Kidney glomerular epithelial cell (primary cell): ENCODE measurements around the gene ACR.

Experiments
- DNase-seq: peaks from one replicate; lab custom pipeline; 2025; lab: John Stamatoyannopoulos, UW

The ACR gene

DNA sequence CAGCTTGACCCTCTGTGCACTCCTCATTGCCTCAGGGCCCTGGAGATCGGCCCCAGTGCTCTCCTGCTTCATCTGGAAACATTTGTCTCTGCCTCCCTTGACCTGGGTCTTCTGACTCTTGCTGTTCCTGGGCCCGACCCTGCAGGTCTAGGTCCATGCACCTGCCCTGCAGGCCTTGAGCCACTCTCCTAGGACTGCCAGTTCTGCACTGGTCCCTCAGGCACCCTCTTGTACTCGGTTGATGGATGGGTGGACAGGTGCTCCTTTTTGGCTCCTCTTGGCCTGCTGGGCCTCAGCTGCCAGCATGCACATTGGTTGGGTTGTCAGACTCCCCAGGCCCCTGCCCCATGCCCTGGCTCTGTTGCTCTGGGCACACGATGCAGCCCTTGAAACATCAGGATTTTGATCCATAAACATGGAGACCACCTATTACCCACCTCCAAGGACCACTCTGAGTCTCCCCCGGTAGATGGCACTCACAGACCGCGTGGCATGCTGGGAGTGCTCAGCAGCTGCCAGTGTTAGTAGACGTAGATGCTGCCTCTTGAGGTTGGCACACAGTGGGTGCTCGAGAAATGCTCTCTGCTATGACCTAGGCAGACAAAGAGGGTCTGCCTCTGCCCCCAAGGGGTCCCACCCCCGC, 20.2 kb upstream of the ACR start:
- DNase-seq, result no peak

DNA sequence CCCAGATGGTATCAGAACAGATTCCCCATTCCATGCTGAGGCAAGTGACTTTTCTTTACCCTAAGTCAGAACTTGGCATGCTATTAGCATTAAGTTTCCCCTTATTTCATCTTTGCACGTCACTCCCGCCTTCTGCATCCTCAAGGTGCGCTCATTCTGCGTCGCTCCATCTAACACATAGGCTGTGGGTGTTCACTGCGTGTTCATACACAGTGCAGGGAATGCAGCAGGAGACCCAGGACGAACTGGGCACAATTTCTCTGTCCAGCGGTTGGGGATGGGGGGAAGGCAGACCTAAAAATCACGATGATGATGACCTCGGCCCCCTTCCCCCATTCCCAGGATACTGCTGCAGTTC, 19.7 kb upstream of the ACR start:
- DNase-seq, result no peak

DNA sequence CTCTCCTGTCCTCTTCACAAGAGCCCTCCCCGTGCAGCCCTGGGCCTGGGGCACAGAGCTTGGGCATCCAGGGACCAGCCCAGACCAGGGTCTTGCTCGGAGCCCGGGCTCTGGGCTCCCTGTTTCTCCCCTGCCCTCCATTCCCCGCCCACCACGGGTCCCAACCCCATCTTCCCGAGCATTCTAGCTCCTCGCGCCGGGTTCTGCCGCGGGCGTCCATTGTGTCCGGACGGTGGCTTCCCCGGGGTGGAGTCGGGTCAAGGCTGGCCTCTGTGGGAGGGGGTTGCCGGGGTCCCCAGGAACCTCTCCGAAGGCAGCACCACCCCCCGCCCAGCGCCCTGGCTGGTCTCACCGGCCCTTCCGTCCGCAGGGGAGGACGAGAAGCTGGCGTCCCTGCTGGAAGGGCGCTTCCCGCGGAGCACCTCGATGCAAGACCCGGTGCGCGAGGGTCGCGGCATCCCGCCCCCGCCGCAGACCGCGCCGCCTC, 18.1 kb upstream of the ACR start:
- no peak for DNase-seq

DNA sequence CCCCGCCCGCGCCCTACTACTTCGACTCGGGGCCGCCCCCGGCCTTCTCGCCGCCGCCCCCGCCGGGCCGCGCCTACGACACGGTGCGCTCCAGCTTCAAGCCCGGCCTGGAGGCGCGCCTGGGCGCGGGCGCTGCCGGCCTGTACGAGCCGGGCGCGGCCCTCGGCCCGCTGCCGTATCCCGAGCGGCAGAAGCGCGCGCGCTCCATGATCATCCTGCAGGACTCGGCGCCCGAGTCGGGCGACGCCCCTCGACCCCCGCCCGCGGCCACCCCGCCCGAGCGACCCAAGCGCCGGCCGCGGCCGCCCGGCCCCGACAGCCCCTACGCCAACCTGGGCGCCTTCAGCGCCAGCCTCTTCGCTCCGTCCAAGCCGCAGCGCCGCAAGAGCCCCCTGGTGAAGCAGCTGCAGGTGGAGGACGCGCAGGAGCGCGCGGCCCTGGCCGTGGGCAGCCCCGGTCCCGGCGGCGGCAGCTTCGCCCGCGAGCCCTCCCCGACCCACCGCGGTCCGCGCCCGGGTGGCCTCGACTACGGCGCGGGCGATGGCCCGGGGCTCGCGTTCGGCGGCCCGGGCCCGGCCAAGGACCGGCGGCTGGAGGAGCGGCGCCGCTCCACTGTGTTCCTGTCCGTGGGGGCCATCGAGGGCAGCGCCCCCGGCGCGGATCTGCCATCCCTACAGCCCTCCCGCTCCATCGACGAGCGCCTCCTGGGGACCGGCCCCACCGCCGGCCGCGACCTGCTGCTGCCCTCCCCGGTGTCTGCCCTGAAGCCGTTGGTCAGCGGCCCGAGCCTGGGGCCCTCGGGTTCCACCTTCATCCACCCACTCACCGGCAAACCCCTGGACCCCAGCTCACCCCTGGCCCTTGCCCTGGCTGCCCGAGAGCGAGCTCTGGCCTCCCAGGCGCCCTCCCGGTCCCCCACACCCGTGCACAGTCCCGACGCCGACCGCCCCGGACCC, 17.4 kb upstream of the ACR start:
- no peak for DNase-seq

DNA sequence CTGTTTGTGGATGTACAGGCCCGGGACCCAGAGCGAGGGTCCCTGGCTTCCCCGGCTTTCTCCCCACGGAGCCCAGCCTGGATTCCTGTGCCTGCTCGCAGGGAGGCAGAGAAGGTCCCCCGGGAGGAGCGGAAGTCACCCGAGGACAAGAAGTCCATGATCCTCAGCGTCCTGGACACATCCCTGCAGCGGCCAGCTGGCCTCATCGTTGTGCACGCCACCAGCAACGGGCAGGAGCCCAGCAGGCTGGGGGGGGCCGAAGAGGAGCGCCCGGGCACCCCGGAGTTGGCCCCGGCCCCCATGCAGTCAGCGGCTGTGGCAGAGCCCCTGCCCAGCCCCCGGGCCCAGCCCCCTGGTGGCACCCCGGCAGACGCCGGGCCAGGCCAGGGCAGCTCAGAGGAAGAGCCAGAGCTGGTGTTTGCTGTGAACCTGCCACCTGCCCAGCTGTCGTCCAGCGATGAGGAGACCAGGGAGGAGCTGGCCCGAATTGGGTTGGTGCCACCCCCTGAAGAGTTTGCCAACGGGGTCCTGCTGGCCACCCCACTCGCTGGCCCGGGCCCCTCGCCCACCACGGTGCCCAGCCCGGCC, 16.7 kb upstream of the ACR start:
- DNase-seq, result no peak

DNA sequence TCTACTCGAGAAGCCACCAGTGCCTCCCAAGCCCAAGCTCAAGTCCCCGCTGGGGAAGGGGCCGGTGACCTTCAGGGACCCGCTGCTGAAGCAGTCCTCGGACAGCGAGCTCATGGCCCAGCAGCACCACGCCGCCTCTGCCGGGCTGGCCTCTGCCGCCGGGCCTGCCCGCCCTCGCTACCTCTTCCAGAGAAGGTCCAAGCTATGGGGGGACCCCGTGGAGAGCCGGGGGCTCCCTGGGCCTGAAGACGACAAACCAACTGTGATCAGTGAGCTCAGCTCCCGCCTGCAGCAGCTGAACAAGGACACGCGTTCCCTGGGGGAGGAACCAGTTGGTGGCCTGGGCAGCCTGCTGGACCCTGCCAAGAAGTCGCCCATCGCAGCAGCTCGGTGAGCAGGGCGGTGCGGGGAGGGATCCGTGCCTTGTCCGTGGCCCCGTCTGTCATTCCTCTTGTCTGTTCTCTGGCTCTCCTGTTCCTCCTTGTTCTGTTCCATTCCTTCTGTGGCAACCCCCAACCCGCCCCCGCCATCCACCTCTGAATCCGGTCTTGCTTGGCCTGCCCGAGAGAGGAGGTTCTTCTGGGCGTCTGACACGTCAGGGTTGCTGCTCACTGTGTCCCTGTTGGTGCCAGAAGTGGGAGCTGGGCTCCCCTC, 15.8 kb upstream of the ACR start:
- DNase-seq, result no peak

DNA sequence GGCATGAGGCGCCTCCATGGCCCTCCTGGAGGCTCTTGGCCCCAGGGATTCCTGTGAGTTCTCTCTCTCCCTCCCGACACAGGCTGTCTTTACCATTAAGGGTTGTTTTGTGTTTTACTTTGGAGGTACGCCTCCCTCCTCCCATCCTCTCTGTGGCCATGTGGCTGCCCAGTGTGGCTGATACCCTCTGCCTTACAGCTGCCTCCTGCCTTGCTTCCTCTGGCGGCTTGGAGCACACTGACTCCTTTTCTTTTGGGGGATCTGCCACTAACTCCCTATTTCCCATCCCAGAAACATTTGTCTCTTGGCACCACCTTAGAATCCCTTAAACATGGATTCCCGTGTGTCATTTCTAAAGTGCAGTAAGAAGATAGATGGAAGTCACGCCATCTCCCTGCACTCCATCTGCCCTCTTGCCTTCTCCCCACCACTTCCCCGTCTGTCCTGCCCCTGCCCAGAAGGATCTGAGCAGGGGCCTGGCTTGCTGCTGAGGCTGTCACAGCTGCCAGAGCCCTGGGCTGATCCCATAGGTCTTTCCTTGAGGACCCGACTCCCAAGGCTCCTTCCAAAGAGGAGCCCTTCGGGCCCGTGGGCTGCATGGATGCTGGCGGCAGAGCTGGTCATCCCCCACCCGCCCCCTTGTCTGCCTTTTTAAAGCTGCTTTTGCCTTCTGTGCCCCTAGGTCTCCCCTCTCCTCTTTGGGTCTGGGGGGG, 15.1 kb upstream of the ACR start:
- no peak for DNase-seq

DNA sequence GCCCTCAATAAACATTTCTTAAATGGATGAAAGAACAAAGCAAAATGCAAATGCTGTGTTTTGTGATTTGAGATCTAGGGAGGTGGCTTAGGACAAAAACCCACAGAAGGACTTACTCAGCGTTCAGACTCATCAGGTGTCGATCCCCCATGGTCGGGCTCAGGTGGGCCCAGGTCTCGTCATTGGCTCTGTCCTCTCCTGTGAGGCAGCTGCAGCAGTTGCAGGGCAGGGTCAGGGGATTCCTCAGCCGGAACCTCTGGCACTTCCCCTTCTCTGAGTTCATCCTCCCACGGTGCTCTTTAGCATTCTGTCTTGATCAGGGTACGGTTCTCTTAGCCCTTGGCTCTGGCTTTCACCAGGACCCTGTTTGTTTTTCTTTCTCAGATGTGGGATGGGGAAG, 14.0 kb upstream of the ACR start:
- peak; percentile 1 for DNase-seq

DNA sequence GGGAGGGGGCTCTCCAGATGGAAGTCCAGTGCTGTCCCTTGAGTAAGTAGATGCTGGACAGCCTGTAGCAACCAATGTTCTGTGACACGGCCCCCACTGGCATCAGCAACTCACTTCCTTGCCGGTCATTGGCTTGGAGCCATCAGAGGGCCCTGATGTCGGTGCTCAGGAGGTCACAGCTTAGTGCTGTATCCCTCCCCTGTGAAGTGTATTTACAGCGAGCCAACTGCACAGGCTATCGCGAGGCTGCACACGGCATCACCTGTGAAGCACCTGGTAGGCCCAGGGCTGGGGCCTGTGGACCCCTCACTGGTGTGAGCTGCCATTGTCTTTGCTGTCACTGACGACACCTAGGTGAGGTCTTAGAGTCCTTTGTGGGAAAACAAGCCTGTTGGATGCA, 13.4 kb upstream of the ACR start:
- no peak for DNase-seq

DNA sequence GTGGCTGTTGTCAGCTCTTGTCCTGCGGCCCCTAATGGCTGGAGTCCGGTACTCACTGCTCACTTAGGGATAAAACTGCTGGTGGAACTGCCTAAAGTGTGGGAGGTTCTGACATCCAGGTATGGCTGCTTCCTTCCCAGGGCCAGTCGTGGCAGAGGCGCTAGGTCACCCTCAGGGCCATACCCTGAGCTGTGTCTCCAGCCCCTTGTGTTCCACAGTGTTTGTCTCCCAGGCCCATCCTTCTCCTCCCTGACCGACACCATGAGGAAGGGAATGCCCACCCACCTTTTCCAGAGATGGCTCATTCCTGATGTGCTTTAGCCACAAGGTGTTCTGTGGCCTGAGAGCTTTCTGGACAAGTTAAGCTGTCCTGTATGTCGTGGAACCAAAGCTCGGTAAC, 12.4 kb upstream of the ACR start:
- no peak for DNase-seq

DNA sequence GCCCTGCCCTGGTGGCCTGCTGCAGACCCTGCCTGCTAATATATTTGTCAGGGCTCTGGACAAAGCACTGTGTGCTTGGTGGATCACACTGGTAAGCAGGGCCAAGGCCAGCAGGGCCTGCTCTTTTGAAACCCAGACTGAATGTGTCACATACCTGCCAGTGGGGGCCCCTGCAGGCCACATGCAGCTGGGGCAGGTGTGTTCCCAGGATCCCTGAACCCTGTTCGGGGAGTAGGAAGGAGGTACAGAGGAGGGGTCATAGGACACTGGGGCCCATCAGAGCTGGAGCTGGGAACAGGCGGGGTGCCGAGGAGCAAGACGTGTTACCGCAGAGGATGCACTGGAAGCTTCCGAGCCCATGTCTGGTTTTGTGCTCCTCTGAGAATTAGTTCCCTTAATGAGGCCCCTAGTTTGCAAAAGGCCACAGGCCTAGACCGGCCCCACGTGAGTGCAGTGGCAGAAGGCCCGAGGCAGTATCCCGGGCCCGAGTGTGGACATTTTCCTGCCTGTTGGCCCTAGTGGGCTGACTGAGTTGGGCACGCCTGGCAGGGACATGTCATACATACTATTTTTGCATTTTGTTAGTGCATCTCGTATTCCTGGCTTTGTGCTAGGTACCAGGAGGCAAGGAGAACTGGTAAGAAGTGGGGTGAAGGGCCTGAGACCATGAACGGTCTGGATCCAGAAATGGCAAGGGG, 11.2 kb upstream of the ACR start:
- DNase-seq, result no peak

DNA sequence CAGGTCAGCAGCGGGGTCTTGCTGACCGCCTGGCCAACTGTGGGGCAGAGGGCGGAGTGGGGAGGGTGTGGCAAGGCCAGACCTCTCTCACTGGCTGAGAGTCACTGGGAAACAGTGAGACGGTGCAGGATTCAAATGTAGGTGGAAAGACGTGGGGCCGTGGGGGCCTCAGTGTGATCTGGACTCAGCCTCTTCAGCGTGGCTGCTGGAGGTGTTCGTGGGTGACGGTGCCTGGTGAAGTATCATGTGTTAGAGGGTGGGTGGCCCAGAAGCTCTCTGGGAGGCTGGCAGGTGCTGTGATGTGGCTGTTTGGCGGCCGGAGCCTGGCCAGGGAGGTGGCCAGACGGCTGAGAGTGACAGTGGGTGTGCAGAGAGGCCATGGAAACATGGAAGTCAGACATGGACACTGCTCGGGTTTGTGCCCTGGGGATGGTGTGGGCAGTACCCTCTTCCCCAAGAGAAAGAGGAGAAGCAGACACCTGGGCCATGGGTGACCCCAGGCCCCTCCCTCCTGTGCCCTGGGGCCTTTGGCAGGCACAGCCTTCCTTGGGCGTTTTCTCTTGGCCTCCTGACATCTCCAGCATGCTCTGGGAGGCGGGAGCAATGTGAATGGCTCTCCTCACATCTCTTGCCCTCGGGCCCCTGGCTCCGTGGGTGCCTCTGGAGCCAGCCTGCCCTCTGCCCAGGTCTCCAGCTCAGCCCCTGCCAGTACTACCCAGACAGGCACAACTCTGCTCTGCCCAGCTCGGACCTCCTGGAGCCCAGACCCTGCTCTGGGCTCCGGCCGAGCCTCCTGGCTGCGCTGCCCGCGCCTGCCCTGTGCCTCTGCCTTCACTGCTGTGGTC, 10.1 kb upstream of the ACR start:
- DNase-seq, result no peak

DNA sequence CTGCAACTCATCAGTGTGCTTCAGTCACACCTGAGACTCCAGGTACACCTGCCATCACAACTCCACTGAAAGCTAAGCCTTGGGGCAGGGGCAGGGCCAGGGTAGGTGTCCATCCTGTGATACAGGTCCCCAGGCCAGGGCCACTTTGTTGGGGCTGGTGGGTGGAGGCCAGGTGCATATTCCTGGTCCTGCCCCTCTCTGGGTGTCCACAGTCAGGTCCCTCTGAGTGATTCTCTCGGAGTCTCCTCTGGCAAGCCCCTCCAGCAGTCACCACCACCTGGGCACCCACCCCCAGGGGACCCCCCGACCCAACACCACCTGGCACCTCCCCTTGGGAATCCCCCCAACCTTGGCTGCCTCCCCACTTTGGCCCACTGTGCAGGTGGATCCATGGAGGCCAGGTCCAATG, 9.5 kb upstream of the ACR start:
- DNase-seq, result no peak

DNA sequence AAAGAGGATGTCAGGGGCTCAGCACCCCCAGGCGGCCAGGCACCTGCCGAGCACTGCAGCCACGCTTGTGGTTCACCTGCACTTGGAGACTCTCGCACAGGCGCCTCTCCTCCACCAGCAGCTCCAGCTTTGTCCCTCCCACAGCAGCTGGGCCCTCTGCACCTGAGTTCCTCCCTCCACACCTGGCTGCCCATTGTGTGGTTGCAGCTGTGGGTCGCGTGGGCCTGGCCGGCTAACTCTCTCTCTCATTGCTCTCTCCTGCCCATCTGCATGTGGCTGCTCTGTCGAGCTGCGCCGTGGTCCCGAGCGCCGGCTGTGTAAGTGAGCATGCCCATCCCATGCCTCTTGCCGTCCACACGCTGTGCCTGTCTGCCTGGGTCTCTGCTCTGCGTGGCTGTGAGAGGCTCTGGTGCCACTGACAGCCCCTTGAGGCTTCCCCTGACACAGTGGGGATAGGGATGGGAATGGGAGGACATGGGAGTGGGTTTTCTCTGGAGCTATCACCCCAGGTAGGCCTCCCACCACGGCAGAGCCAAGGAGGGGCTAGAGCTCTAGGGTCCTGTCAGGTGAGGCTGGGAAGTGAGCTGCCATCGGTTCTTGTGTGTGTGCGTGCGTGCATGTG, 8.5 kb upstream of the ACR start:
- no peak for DNase-seq

DNA sequence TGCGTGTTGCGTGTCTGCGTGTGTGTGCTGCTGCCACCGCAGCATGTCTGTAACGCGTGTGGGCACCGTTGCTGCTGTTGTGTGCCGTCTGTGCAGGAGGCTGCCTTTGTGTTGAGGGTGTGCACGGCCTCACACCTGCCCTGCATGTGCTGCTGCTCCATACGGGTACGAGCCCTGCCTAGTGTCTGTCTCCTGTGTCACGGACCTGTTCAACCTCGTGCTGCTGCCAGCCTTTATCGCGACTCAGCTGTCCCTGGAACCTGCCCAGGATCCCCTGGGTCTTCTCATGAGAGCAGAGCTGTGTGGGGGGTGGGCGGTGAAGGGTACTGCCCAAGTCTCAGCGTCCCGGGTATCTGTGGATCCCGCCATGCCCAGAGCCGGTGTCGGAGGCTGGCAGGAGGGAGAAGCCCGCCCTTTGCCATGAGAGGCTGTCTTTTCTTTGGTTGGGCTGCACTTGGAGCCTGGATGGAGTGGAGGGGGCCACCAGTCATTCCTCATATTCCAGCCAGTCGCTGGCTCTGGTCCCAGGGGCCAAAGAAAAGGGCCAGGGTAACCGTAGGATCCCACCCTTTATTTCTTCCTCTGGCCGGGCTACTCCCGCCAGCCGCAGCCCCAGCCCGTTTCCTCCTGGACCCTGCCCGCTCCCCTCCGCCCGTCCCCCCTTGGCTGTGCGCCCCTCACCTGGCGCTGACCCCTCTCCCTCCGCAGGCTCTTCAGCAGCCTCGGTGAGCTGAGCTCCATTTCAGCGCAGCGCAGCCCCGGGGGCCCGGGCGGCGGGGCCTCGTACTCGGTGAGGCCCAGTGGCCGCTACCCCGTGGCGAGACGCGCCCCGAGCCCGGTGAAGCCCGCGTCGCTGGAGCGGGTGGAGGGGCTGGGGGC, 7.8 kb upstream of the ACR start:
- no peak for DNase-seq

DNA sequence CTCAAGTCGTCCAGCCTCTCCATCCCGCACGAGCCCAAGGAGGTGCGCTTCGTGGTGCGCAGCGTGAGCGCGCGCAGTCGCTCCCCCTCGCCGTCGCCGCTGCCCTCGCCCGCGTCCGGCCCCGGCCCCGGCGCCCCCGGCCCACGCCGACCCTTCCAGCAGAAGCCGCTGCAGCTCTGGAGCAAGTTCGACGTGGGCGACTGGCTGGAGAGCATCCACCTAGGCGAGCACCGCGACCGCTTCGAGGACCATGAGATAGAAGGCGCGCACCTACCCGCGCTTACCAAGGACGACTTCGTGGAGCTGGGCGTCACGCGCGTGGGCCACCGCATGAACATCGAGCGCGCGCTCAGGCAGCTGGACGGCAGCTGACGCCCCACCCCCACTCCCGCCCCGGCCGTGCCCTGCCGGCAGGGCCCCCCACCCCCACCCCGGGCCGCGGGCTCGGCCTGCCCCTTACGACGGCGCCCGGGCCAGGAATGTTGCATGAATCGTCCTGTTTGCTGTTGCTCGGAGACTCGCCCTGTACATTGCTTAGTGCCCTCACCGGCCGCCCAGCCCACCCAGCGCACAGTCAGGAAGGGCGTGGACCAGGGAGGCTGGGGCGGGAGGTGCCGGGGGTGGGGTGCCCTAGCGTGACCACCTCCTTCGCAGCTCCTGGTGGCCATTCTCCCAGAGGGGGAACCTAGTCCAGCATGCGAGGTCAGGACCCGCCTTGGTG, 6.9 kb upstream of the ACR start:
- DNase-seq, result no peak

DNA sequence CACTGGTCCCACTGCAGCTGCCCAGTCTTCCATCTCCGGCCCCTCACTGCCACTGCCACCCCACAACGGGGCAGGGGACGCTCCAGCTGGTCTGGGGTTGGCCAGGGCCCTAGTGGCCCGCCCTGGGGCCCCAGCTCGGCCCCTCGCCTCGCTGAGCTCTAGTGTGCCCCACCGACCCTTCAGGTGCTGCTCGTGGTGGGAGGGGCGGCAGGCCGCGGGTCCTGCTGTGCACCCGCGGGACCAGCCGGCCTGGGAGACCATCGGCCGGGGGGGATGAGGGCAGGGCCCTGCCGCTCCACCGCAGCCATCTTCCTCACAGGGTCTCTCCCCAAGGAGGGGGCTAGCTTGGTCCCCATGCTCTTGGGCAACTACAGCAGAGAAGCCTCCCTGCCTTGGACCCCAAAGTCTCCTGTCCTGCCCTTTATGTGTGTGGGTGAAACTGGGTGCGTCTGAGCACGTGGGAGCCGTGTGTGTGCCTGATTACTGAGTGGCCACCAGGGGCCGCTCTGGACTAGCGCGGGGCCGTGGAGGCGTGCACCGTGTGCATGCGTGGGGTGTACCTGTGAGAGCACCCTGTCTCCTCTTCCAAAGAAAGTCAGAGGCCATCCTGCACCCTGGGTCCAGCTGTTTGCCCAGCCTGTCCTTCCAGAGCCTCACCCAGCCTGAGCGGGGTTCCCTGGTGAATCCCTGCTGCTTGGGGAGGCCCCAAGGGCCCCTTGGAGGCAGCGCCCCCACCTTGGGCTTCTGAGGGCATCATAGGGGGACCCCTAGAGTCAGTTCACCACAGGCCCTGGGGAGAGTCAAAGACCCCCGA, 6.0 kb upstream of the ACR start:
- DNase-seq, result peak; percentile 1
